Activated CD8-positive, alpha-beta memory T cell treated with anti-CD3 and anti-CD28 coated beads for 24 hours (primary cell): ENCODE data around the gene MISP3.

Experiments used
- DNase-seq: peaks from one replicate; pipeline ENCODE4 v3.0.0-alpha.2; 2020

The MISP3 gene

GRCh38 chr19:14106840-14107239 lies 34.3 kb downstream of the MISP3 start:
- no peak for DNase-seq

GRCh38 chr19:14107581-14108461 lies 35.2 kb downstream of the MISP3 start:
- DNase-seq, result no peak

- DNase-seq, result no peak
These were observed 38.1 kb downstream of the MISP3 start for GRCh38 chr19:14110650-14111049.

- no peak for DNase-seq
These were observed 38.9 kb downstream of the MISP3 start for GRCh38 chr19:14111486-14111885.

- no peak for DNase-seq
These were observed 39.6 kb downstream of the MISP3 start for GRCh38 chr19:14112051-14112808.

- DNase-seq, result no peak
These were observed 40.3 kb downstream of the MISP3 start for GRCh38 chr19:14112809-14113385.

GRCh38 chr19:14113762-14114414 lies 41.3 kb downstream of the MISP3 start:
- peak; percentile 74 for DNase-seq

- DNase-seq, result no peak
These were observed 41.9 kb downstream of the MISP3 start for GRCh38 chr19:14114439-14114838.

GRCh38 chr19:14114854-14115253 lies 42.3 kb downstream of the MISP3 start:
- DNase-seq, result peak; percentile 79

GRCh38 chr19:14115756-14116155 lies 43.2 kb downstream of the MISP3 start:
- DNase-seq, result no peak

- DNase-seq, result no peak
These were observed 43.9 kb downstream of the MISP3 start for GRCh38 chr19:14116525-14116917.

GRCh38 chr19:14116918-14117578 lies 44.5 kb downstream of the MISP3 start:
- DNase-seq, result no peak

- peak; percentile 97 for DNase-seq
These were observed 45.1 kb downstream of the MISP3 start, which contains the start of gene PRKACA for GRCh38 chr19:14117668-14118164. PRKACA (minus strand) TSS chr19:14117762; CDS start chr19:14117547, 215 bp downstream.

GRCh38 chr19:14118165-14119051 lies 45.8 kb downstream of the MISP3 start:
- DNase-seq, result peak; percentile 74

GRCh38 chr19:14119146-14119545 lies 46.6 kb downstream of the MISP3 start:
- DNase-seq, result no peak

GRCh38 chr19:14119644-14120496 lies 47.3 kb downstream of the MISP3 start:
- DNase-seq, result no peak

GRCh38 chr19:14120497-14120780 lies 47.9 kb downstream of the MISP3 start:
- DNase-seq, result no peak

GRCh38 chr19:14122924-14123323 lies 50.3 kb downstream of the MISP3 start:
- DNase-seq, result no peak
